CD8-positive, alpha-beta memory T cell (primary cell): ENCODE measurements around the gene STEAP1. TPM values are rescaled to one million over a fixed set of nuclear protein-coding genes. Genes with fewer than 3 reads are reported as not detected.
A peak's percentile ranks its signal among the peaks of the same experiment; 100 is the strongest.
"Not testable (repeated sequence)": the region's sequence is repeated elsewhere in the genome, so short reads cannot be mapped to it uniquely, and the experiment has no call there.

Experiments
- CTCF ChIA-PET: fragments of 350-600 bp; sonication (Branson Sonifier 250); formaldehyde crosslinking; loops from one replicate; lab custom pipeline; 2021; ENCODE audit warnings: antibody characterized with exemption; lab: Charles Lee
- POLR2A ChIA-PET: fragments of 350-600 bp; sonication (Branson Sonifier 250); formaldehyde crosslinking; loops from one replicate; lab custom pipeline; 2021; ENCODE audit warnings: antibody characterized with exemption; lab: Charles Lee
- DNase-seq, 5 donors: peaks; one replicate each; pipeline versions ENCODE4 v3.0.0 to v3.0.0-alpha.2; 2020 to 2022; ENCODE audit warnings: mixed read lengths in 1 of 5
- H3K27ac ChIP-seq: one replicate; pipeline ENCODE4 v1.7.0; 2013; ENCODE audit warnings: low read depth, mild to moderate bottlenecking, low read length, moderate library complexity
- H3K27me3 ChIP-seq: 2 replicates; pipeline ENCODE4 v1.7.0; 2013; ENCODE audit warnings: low read length, mild to moderate bottlenecking; ENCODE audit not compliant: insufficient read depth, poor library complexity, severe bottlenecking
- H3K36me3 ChIP-seq: 2 replicates; pipeline ENCODE4 v1.7.0; 2013; ENCODE audit warnings: mild to moderate bottlenecking, low read length, moderate library complexity; ENCODE audit not compliant: insufficient read depth
- H3K4me1 ChIP-seq: 2 replicates; pipeline ENCODE4 v1.7.0; 2013; ENCODE audit warnings: mild to moderate bottlenecking, low read length, moderate library complexity; ENCODE audit not compliant: insufficient read depth
- H3K4me3 ChIP-seq: 2 replicates; pipeline ENCODE4 v1.7.0; 2013; ENCODE audit warnings: mild to moderate bottlenecking, low read length
- H3K9me3 ChIP-seq: 2 replicates; pipeline ENCODE4 v1.7.0; 2013; ENCODE audit warnings: mild to moderate bottlenecking, low read length
- H3K27ac Mint-ChIP-seq, 8 donors: one replicate each; pipeline ENCODE4 v1.8.0; 2020 to 2021; ENCODE audit warnings: mixed read lengths in 8 of 8, mild to moderate bottlenecking in 6 of 8, inconsistent platforms in 3 of 8, moderate library complexity in 3 of 8
- H3K27me3 Mint-ChIP-seq, 2 donors: one replicate each; pipeline ENCODE4 v1.8.0; 2020 to 2021; ENCODE audit warnings: mixed read lengths in 2 of 2, mild to moderate bottlenecking in 1 of 2, moderate library complexity in 1 of 2
- H3K36me3 Mint-ChIP-seq, 3 donors: one replicate each; pipeline ENCODE4 v1.8.0; 2020 to 2021; ENCODE audit warnings: mixed read lengths in 3 of 3, inconsistent platforms in 1 of 3, mild to moderate bottlenecking in 1 of 3
- H3K4me1 Mint-ChIP-seq, 3 donors: one replicate each; pipeline ENCODE4 v1.8.0; 2020 to 2021; ENCODE audit warnings: mixed read lengths in 3 of 3, inconsistent platforms in 1 of 3, mild to moderate bottlenecking in 1 of 3
- H3K4me3 Mint-ChIP-seq, 7 donors: one replicate each; pipeline ENCODE4 v1.8.0; 2020 to 2021; ENCODE audit warnings: mixed read lengths in 7 of 7, mild to moderate bottlenecking in 6 of 7, moderate library complexity in 4 of 7, inconsistent platforms in 2 of 7
- H3K9me3 Mint-ChIP-seq, 5 donors: one replicate each; pipeline ENCODE4 v1.8.0; 2020 to 2022; ENCODE audit warnings: mixed read lengths in 5 of 5, mild to moderate bottlenecking in 3 of 5, moderate library complexity in 2 of 5, inconsistent platforms in 1 of 5
- polyA plus RNA-seq: library from polyadenylated mRNA; unstranded; fragments of 300-500 nt; fragmentation: Illumina TruSeq; gene quantifications from one replicate; pipeline ENCODE4 v1.2.3, GENCODE V29; 2021
- total RNA-seq, 2 experiments: library from RNA; stranded (reverse); gene quantifications; one replicate each; pipeline ENCODE4 v1.2.3, GENCODE V29; 2021

STEAP1 gene
- total RNA-seq (not detected), polyA plus RNA-seq (not detected)

GRCh38 chr7:90153943-90154771 lies at the start of gene STEAP1:
STEAP1 (plus strand) TSS chr7:90154469; CDS start chr7:90159789, 5,320 bp downstream.
- H3K27me3 ChIP-seq, H3K9me3 ChIP-seq, H3K36me3 Mint-ChIP-seq, H3K27ac ChIP-seq, H3K27ac Mint-ChIP-seq, H3K4me1 Mint-ChIP-seq, H3K36me3 ChIP-seq, H3K9me3 Mint-ChIP-seq, H3K4me1 ChIP-seq: not testable (repeated sequence)
- peak within 1 kb of the TSS; percentile 51 for H3K4me3 ChIP-seq
- Mint-ChIP-seq H3K4me3 (peak within 1 kb of the TSS in 6 of 7 donors; percentile 57 to 78 (median 72)), H3K27me3 (peaks cover 7 to 36% of the 10 kb centered on the region in 2 donors)
- CTCF ChIA-PET = interaction anchor here (0.8 to 2.9 kb wide), 12 partner anchors 12 to 293 kb away, joined by 3 to 45 read pairs (median 5); partner anchors contain the start of gene GTPBP10
- peak; percentile 74 to 85 (median 77) for DNase-seq
- POLR2A ChIA-PET = interaction anchor here (0.6 kb wide), 2 partner anchors 8 to 133 kb away, joined by 3 to 4 read pairs; no protein-coding TSS in a partner anchor

GRCh38 chr7:90114972-90115371 lies 39.3 kb upstream of the STEAP1 start:
- H3K27ac Mint-ChIP-seq, POLR2A ChIA-PET, H3K36me3 Mint-ChIP-seq, H3K4me1 ChIP-seq, H3K4me3 Mint-ChIP-seq, H3K9me3 ChIP-seq, CTCF ChIA-PET, DNase-seq, H3K4me3 ChIP-seq, H3K9me3 Mint-ChIP-seq, H3K36me3 ChIP-seq, H3K27ac ChIP-seq, H3K27me3 ChIP-seq: not testable (repeated sequence)
- H3K4me1 Mint-ChIP-seq = peaks cover 8 to 16% (median 8%) of the 10 kb centered on the region in 3 donors
- H3K27me3 Mint-ChIP-seq = peaks cover 8 to 18% of the 10 kb centered on the region in 2 donors

GRCh38 chr7:90118551-90119177 lies 35.6 kb upstream of the STEAP1 start:
- H3K4me1 ChIP-seq, H3K9me3 ChIP-seq, H3K36me3 ChIP-seq, H3K9me3 Mint-ChIP-seq, H3K27ac ChIP-seq, POLR2A ChIA-PET, H3K36me3 Mint-ChIP-seq, H3K4me3 ChIP-seq, H3K27ac Mint-ChIP-seq, H3K27me3 ChIP-seq, CTCF ChIA-PET: not testable (repeated sequence)
- H3K27me3 Mint-ChIP-seq = peaks cover 15 to 23% of the 10 kb centered on the region in 2 donors
- H3K4me3 Mint-ChIP-seq = peak overlapping the region in 6 of 7 donors; percentile 36 to 80 (median 72)
- peak in 1 of 5 donors; percentile 0 for DNase-seq
- H3K4me1 Mint-ChIP-seq = peaks cover 8 to 16% (median 13%) of the 10 kb centered on the region in 3 donors

GRCh38 chr7:90119178-90119971 lies 34.9 kb upstream of the STEAP1 start:
- no peaks in the 10 kb centered on the region for H3K4me1 ChIP-seq
- peaks cover 15 to 23% of the 10 kb centered on the region in 2 donors for H3K27me3 Mint-ChIP-seq
- no peaks in the 10 kb centered on the region for H3K36me3 ChIP-seq
- H3K9me3 ChIP-seq = no peaks in the 10 kb centered on the region
- H3K27me3 ChIP-seq = no peaks in the 10 kb centered on the region
- peaks cover 8 to 16% (median 13%) of the 10 kb centered on the region in 3 donors for H3K4me1 Mint-ChIP-seq
- no peak overlapping the region for H3K27ac ChIP-seq
- ChIA-PET POLR2A (no interaction called here), CTCF (no interaction called here)
- H3K36me3 Mint-ChIP-seq = no peaks in the 10 kb centered on the region
- no peak overlapping the region for H3K4me3 ChIP-seq
- DNase-seq = peak in 2 of 5 donors; percentile 12 to 54
- peak overlapping the region in 1 of 8 donors; percentile 7 for H3K27ac Mint-ChIP-seq
- H3K9me3 Mint-ChIP-seq = no peaks in the 10 kb centered on the region
- peak overlapping the region; percentile 3 to 80 (median 71) for H3K4me3 Mint-ChIP-seq

GRCh38 chr7:90120205-90120604 lies 34.1 kb upstream of the STEAP1 start:
- H3K27ac ChIP-seq, H3K27me3 ChIP-seq, CTCF ChIA-PET, H3K27ac Mint-ChIP-seq, H3K9me3 ChIP-seq, H3K4me1 ChIP-seq, DNase-seq, POLR2A ChIA-PET, H3K9me3 Mint-ChIP-seq, H3K36me3 ChIP-seq, H3K4me3 ChIP-seq, H3K36me3 Mint-ChIP-seq: not testable (repeated sequence)
- Mint-ChIP-seq H3K4me3 (peak overlapping the region in 3 of 7 donors; percentile 6 to 70 (median 24)), H3K4me1 (peaks cover 8 to 16% (median 13%) of the 10 kb centered on the region in 3 donors), H3K27me3 (peaks cover 15 to 23% of the 10 kb centered on the region in 2 donors)

GRCh38 chr7:90131746-90132145 lies 22.5 kb upstream of the STEAP1 start:
- H3K4me3 Mint-ChIP-seq, H3K36me3 ChIP-seq, H3K27ac ChIP-seq, H3K4me1 ChIP-seq, H3K4me1 Mint-ChIP-seq, DNase-seq, H3K4me3 ChIP-seq, H3K9me3 ChIP-seq, H3K36me3 Mint-ChIP-seq, H3K9me3 Mint-ChIP-seq, CTCF ChIA-PET, POLR2A ChIA-PET, H3K27me3 ChIP-seq, H3K27ac Mint-ChIP-seq: not testable (repeated sequence)
- H3K27me3 Mint-ChIP-seq = peaks cover 12 to 31% of the 10 kb centered on the region in 2 donors

GRCh38 chr7:90147079-90147960 lies 6.9 kb upstream of the STEAP1 start:
- H3K4me3 ChIP-seq, H3K27ac ChIP-seq, DNase-seq, H3K36me3 ChIP-seq, H3K9me3 ChIP-seq, H3K27ac Mint-ChIP-seq, H3K27me3 ChIP-seq, POLR2A ChIA-PET, H3K9me3 Mint-ChIP-seq, H3K27me3 Mint-ChIP-seq, H3K36me3 Mint-ChIP-seq, H3K4me1 ChIP-seq, H3K4me1 Mint-ChIP-seq, H3K4me3 Mint-ChIP-seq: not testable (repeated sequence)
- CTCF ChIA-PET = interaction anchor here (1.5 kb wide), 2 partner anchors 280 to 1896 kb away, joined by 3 to 4 read pairs; no protein-coding TSS in a partner anchor
